SIG-M5 treated with dmso at 0.1 percent for 504 hours (cell line): Measurements from ENCODE around the gene GIPC1.
"Not testable (repeated sequence)": the region's sequence is repeated elsewhere in the genome, so short reads cannot be mapped to it uniquely, and the experiment has no call there.

Source experiments
- DNase-seq: peaks from one replicate; lab custom pipeline; 2025; ENCODE audit not compliant: unreplicated experiment; lab: John Stamatoyannopoulos, UW

GIPC1 gene

GRCh38 chr19:14496029-14496833 is at the start of gene GIPC1:
TSS of gene GIPC1 (minus strand) at chr19:14496127. CDS start at chr19:14482976, 13,151 bp downstream.
- peak; percentile 89 for DNase-seq

GRCh38 chr19:14545716-14546082 is 49.8 kb upstream of the GIPC1 start:
- DNase-seq = no peak

GRCh38 chr19:14544977-14545715 is 49.2 kb upstream of the GIPC1 start:
- DNase-seq = no peak

- no peak for DNase-seq
Observed at GRCh38 chr19:14544047-14544446, 48.1 kb upstream of the GIPC1 start.

- DNase-seq = no peak
Observed at GRCh38 chr19:14542711-14543328, 46.9 kb upstream of the GIPC1 start.

DNA sequence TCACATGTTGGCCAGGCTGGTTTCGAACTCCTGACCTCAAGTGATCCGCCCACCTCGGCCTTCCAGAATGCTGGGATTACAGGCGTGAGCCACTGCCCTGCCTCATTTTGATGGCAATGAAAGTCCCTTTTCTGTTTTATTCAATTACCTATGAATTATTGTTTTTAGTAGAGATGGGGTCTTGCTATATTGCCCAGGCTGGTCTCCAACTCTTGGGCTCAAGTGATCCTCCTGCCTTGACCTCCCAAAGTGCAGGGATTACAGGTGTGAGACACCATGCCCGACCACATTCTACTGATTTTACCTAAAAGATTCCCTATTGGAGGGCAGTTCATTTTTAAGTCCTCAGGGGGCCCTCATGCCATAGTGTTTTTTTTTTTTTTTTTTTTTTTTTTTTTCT is 46.1 kb upstream of the GIPC1 start:
- DNase-seq = not testable (repeated sequence)

- no peak for DNase-seq
Observed at GRCh38 chr19:14540741-14541525, 45.0 kb upstream of the GIPC1 start.

- peak; percentile 55 for DNase-seq
Observed at GRCh38 chr19:14536926-14537692, 41.2 kb upstream of the GIPC1 start.

DNA sequence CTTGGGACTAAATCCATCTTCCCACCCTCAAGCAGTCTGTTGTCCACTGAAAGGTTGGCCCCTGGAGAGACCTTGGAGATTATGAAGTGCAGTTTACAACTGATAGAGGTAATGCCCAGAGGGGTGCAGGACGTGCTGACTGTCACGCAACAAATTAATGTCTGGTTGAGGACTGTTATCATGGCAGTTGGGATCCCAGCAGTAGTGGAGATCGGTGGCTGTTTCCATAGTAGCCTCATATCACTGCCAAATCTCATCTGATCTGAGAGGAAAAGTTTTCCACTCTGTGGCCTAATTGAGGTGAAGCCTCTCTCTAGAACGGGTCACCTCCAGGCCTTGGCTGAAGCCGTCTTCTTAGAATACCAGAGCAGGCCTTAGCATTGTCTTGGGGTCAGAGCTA is 37.5 kb upstream of the GIPC1 start:
- DNase-seq = no peak

DNA sequence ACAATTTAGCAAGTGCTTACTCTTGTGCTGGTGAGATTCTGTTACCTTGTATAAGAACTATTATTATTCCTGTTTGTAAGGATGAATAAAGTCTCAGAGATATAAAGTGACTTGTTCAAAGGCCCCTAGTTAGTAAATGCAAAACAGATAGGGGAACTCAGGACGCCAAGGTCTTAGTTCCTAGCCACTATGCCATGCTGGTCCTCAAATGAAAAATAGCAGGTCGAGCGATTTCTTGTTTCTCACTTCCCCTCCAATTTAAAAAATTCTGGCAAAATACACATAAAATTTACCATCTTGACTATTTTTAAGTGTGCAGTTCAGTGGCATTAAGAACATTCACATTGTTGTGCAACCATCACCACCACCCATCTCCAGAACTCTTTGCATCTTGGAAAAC is 34.6 kb upstream of the GIPC1 start:
- DNase-seq = peak; percentile 54

- peak; percentile 34 for DNase-seq
Observed at GRCh38 chr19:14530005-14530348, 34.0 kb upstream of the GIPC1 start.

DNA sequence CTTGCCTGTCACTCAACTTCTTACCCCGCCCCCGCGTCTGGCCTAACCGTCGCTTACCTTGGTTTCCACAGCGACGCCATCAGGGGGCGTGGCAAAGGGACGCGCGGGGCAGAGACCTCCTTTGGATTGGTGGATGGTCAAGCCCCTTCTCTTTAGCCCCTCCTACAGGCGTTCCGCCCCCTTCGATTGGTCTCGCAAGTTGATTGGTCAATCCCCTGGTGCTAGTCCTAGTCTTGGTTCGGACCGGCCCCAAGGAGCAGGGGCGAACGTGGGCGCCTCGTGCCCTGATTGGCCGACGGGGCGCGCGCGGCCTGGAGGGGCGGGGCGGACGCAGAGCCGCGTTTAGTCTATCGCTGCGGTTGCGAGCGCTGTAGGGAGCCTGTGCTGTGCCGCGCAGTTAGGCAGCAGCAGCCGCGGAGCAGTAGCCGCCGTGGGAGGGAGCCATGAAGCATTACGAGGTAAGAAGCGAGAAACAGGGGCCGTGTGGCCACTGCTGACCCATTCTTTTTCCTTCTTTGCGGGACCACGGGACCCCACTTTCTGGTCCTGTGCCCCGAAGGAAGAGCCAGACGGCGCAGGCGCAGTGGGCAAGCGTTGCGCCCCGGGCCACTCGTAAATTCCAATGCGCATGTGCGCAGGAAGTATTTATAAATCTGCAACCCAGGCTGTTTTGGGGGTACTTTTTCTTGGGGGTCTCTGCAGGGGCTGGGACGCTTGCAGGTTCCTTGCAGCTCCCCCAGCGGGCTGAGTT is 33.5 kb upstream of the GIPC1 start, which contains the start of gene TECR:
Gene TECR, plus strand, starts transcription at position 341 of the 751 bp plus-strand sequence. Its CDS starts 103 bp downstream, at position 444.
- peak; percentile 98 for DNase-seq

GRCh38 chr19:14528419-14529253 is 32.7 kb upstream of the GIPC1 start:
- DNase-seq = no peak

- DNase-seq = no peak
Observed at GRCh38 chr19:14526423-14526822, 30.5 kb upstream of the GIPC1 start.

GRCh38 chr19:14525729-14526128 is 29.8 kb upstream of the GIPC1 start:
- peak; percentile 14 for DNase-seq

DNA sequence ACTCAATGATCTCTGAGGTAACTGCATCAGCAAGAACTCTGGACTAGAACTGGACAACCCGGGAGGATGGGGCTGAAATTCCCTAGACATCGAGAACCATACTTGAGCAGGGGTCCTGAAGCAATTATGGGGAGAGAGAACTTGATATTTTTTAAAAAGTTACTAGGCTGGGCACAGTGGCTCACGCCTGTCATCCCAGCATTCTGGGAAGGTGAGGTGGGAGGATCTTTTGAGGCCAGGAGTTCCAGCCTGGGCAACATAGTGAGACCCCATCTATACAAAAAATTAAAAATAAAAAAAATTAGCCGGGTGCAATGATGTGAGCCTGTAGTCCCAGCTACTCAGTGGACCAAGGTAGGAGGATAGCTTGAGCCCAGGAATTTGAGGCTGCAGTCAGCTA is 24.6 kb upstream of the GIPC1 start:
- DNase-seq = no peak

DNA sequence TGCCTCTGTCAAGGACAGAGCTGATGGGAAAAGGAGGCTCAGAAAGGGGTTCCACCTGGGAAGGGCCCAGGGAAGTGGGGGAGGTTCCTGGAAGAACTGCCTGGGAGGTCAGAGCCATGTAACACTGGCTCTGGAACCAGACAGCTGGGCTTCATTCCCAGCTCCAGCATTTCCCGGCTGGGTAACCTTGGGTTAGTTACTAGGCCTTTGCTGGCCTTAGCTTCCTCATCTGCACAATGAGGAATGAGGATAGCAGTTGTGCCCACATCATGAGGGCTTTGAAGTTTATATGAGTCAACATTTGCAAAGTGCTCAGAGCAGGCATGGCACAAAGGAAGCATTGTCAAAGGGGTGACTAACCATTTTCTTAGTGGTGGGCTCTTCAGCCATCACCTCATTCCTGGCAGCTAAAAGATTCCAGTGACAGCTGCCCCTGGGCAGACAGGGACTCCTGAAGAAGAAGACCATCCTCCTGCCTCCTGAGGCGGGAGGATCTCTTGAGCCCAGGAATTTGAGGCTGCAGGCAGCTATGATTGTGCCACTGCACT is 24.0 kb upstream of the GIPC1 start:
- no peak for DNase-seq

- no peak for DNase-seq
Observed at GRCh38 chr19:14519245-14519859, 23.4 kb upstream of the GIPC1 start.
